GM20431 (cell line): Measurements from ENCODE around the gene RASGEF1B.
"Not testable (repeated sequence)": the region's sequence is repeated elsewhere in the genome, so short reads cannot be mapped to it uniquely, and the experiment has no call there.

ENCODE experiments used
- in situ Hi-C: fragments of 300-500 bp; cut with MseI, MboI; formaldehyde crosslinking; loops from one replicate; pipeline ENCODE4 v1.15.0; 2020; ENCODE audit warnings: low sequenced_read_pairs; ENCODE audit not compliant: unreplicated experiment

The RASGEF1B gene

GRCh38 chr4:81499840-81500239, 28.1 kb upstream of the RASGEF1B start:
- in situ Hi-C loops, result no loop called here

GRCh38 chr4:81498551-81499099, 26.9 kb upstream of the RASGEF1B start:
- in situ Hi-C loops, result no loop called here

GRCh38 chr4:81498046-81498445, 26.3 kb upstream of the RASGEF1B start:
- in situ Hi-C loops, result no loop called here

GRCh38 chr4:81495345-81495744, 23.6 kb upstream of the RASGEF1B start:
- in situ Hi-C loops, result no loop called here

- in situ Hi-C loops, result no loop called here
These were observed 22.3 kb upstream of the RASGEF1B start for GRCh38 chr4:81494031-81494431.

GRCh38 chr4:81492606-81493230, 21.0 kb upstream of the RASGEF1B start:
- in situ Hi-C loops, result no loop called here

GRCh38 chr4:81491943-81492342, 20.2 kb upstream of the RASGEF1B start:
- in situ Hi-C loops, result no loop called here

GRCh38 chr4:81490403-81491160, 18.9 kb upstream of the RASGEF1B start:
- in situ Hi-C loops, result no loop called here

- in situ Hi-C loops, result no loop called here
These were observed 14.8 kb upstream of the RASGEF1B start for GRCh38 chr4:81486502-81486901.

- in situ Hi-C loops, result no loop called here
These were observed 13.7 kb upstream of the RASGEF1B start for GRCh38 chr4:81485310-81485980.

- in situ Hi-C loops, result no loop called here
These were observed 10.6 kb upstream of the RASGEF1B start for GRCh38 chr4:81482326-81482725.

- in situ Hi-C loops, result no loop called here
These were observed 9.4 kb upstream of the RASGEF1B start for GRCh38 chr4:81481151-81481550.

GRCh38 chr4:81479573-81479972, 7.9 kb upstream of the RASGEF1B start:
- in situ Hi-C loops, result not testable (repeated sequence)

GRCh38 chr4:81473331-81474265, 1.9 kb upstream of the RASGEF1B start:
- in situ Hi-C loops, result not testable (repeated sequence)

GRCh38 chr4:81472281-81473182, 825 bp upstream of the RASGEF1B start:
- in situ Hi-C loops, result no loop called here

- in situ Hi-C loops, result no loop called here
These were observed 464 bp downstream of the RASGEF1B start for GRCh38 chr4:81471298-81471587.

- in situ Hi-C loops, result no loop called here
These were observed 1.0 kb downstream of the RASGEF1B start for GRCh38 chr4:81470456-81471297.

GRCh38 chr4:81469781-81470455, 1.8 kb downstream of the RASGEF1B start:
- in situ Hi-C loops, result loop anchor here (10.0 kb wide), 1 partner anchor 375 kb away; no protein-coding TSS in a partner anchor
